Fibroblast of lung (primary cell): ENCODE measurements around the gene PGLYRP4.

Source experiments
- EZH2 ChIP-seq: IDR thresholded peaks from 2 replicates; pipeline ENCODE4 v1.5.1; 2012; ENCODE audit warnings: low read length, control low read depth, mild to moderate bottlenecking; ENCODE audit errors: missing control alignments
- TF ChIP-seq, protein P1 (sequence below), 2 donors: IDR thresholded peaks in 1 of 2; conservative IDR thresholded peaks in 1 of 2; 1 replicate in 1 of 2; 2 replicates in 1 of 2; pipeline ENCODE4 v1.5.1; 2011 to 2012; ENCODE audit warnings: low read length in 2 of 2, control low read depth in 1 of 2, inconsistent platforms in 1 of 2, low read depth in 1 of 2, mild to moderate bottlenecking in 1 of 2

DNA sequence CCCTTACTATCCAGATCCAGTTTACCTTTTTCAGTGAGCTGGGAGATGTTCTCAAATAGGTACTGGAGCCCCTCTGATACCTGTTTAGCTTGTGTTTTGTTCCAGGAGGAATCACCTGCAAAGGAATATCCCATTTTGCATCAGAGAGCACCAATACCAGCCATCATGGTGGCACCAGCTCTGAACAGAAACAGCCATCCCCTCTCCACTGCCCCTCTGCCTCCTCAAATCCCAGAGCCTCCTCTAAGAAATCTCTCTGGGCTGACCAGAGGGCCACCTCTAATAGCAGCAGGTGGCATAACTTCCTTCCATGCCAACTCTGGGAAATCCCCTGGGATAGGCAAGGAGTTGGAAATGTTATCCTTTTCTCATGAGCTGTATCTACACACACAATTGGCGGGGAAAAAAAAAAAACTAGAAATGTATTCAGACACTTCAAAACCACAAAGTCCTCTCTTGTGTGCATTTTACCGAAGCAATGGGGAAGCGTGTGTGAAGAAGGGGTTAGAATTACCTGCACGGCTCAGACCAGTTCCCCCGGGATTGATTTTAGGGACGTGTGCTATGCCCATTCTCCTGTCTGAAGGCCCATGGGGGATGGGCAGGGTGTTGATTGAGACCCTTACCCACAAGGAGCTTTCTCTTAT is 2.4 kb downstream of the PGLYRP4 start:
- TF ChIP-seq, protein P1, sequence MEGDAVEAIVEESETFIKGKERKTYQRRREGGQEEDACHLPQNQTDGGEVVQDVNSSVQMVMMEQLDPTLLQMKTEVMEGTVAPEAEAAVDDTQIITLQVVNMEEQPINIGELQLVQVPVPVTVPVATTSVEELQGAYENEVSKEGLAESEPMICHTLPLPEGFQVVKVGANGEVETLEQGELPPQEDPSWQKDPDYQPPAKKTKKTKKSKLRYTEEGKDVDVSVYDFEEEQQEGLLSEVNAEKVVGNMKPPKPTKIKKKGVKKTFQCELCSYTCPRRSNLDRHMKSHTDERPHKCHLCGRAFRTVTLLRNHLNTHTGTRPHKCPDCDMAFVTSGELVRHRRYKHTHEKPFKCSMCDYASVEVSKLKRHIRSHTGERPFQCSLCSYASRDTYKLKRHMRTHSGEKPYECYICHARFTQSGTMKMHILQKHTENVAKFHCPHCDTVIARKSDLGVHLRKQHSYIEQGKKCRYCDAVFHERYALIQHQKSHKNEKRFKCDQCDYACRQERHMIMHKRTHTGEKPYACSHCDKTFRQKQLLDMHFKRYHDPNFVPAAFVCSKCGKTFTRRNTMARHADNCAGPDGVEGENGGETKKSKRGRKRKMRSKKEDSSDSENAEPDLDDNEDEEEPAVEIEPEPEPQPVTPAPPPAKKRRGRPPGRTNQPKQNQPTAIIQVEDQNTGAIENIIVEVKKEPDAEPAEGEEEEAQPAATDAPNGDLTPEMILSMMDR (conservative IDR thresholded peaks at IDR 0.05 in 1 of 2, IDR thresholded peaks at IDR 0.05 in 1 of 2; ENCODE audit: low read depth in 1 of 2, low read length in 2 of 2) = no peak
- no peak for TF ChIP-seq EZH2
